DND-41 (cell line): Measurements from ENCODE around the gene TSNAX.

ENCODE experiments used
- CTCF ChIP-seq: IDR thresholded peaks from 2 replicates; pipeline ENCODE4 v1.5.1; 2012; ENCODE audit warnings: borderline replicate concordance, low read length, moderate library complexity, mild to moderate bottlenecking; ENCODE audit not compliant: poor library complexity, severe bottlenecking; ENCODE audit errors: extremely low read depth
- EZH2 ChIP-seq: IDR thresholded peaks from 3 replicates; pipeline ENCODE4 v1.6.1; 2012; ENCODE audit warnings: borderline replicate concordance, low read depth, mild to moderate bottlenecking, moderate library complexity, low read length, inconsistent platforms; ENCODE audit not compliant: severe bottlenecking

GRCh38 chr1:231576804-231577718 lies 48.6 kb downstream of the TSNAX start:
- TF ChIP-seq CTCF (no peak), EZH2 (no peak)
